ENCODE measurements around the gene PTX4.

PTX4 gene

DNA sequence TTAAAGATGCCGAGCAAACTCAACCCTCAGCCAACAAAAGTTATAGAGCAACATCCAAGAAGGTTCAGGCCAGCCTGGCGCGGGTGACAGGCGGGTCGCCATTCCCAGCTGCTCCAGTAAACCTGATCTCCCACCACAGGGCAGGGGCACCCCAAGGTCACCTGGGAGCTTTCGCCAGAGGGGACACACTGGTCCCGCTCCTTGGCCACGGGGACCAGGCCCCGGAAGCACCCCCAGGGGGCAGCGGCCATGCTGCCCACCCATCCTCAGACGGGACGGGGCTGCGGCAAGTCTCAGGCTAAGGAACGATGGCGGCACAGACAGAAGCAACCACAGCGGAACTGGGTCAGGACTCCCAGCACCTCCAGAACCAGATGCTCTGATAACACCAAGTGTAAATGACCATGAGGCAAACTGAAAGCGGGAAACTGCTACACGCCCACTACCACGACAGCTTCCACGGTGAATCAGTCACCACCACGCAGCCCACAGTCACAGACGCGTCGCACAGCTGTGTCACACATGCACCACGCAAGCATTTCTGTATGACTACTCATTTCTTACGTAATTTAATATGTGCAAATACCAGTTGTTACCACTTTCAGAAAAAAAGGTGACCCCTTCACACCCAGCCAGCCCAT, 30.3 kb downstream of the PTX4 start:
- DNase-seq = no peak

DNA sequence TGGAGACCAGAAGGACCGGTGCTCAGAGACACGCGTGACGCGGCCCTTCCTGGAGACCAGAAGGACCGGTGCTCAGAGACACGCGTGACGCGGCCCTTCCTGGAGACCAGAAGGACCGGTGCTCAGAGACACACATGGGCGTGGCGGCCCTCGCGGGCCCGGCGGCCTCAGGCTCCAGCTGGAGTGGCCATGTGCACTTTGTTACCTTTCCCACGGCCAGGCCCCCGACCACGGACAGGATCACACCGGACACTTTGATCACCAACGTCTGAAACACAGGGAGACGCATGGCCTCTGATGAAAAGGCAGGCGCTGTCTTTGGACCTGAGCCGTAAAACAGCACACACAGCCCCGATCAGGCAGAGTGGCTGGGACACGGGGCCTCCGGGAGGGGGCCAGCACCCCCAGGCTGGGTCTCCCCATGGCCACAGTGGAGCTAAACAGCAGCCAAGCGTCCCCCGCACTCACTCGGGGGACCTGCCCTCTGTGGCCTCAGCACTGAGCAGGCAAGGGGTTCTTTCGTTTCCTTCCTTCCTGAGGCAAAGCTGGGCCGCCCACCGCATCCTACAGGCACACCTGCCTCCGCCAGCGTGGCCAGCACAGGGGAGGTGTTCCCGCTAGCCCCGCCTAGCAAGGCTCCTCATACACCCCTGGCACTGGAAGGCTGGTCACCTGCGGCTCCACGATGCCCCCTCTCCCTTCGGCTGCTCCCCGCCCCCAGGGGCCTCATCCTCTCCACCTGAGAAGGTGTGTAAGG, 31.1 kb downstream of the PTX4 start:
- no peak for DNase-seq

DNA sequence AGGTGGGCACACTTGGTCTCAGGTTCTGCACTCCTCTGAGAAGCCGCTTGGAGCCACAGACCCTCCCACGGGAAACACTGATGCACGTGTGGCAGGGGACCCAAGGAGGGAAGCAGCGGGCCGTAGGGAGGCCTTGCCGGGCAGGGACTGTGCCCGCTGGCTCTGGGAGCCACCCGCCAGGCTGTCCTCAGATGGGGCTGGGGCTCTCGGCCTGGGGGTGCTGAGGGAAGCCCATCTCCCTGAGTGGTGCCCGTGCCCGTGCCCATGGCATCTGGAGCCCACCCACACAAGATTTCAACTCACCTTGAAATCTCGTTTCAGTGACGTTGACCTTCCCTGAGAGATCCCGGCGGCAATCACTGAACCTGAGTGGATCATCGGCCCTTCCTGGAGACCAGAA, 31.8 kb downstream of the PTX4 start:
- no peak for DNase-seq

DNA sequence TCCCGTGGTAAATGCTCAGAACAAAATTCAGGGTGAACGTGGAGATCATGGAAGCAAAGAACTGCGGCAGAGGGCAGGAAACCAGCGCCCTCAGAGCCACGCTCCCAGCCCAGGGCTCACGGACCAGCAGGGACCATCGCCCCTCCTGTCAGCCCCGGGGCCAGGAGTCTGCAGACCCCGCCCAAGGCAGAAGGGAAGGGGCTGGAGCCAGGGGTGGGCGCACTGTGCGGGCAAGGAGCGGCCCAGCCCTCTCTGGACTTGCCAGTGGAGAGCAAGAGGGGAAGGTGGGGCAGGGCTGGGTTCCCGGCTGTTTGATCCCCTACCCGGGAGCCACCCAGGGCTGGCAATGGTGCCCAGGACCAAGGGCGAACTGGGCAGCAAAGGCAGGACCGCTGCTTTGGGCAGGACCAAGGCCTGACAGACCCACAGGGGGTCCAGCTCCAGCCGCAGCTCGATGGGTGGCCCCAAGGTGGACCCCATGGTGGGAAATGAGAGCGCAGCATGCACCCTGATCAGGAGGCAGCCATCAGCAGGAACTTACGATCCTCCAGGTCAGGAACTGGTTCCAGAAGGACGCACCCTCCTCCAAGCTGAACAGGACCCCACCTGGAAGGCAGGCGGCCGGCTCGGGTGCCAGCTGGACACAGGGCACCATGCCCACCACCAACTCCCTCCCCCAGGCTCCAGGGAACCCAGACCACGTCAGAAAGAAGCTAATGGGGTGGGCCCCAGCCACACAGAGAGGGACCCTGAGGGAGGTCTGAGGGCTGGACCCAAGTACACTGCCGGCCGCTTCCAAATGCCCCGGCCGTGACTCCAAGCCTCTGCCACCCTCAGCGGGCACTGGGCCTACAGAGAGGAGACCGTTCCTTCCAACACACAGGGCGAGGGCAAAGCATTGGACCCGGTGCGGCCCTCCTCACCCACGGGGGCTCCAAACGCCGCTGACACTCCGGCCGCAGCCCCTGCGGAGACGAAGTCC, 33.3 kb downstream of the PTX4 start:
- no peak for DNase-seq

DNA sequence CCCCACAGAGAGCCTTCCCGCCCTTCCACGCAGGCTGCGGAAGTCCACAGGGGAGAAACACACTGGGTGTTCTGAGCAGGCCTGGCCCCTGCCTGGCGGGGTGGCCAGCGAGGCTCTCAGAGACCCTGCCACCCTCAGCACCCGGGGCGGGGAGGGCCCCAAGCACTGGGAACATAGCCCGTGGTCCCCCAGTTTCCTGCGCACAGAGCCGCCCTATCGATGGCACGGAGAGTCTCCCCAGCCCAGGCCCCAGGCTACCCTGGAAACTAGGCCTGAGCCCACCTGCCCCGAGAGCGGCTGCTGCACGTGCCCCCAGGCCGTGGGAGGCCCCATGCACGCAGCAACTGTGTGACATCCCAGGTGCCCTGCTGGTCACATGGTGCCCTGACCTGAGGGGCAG, 34.2 kb downstream of the PTX4 start:
- no peak for DNase-seq

DNA sequence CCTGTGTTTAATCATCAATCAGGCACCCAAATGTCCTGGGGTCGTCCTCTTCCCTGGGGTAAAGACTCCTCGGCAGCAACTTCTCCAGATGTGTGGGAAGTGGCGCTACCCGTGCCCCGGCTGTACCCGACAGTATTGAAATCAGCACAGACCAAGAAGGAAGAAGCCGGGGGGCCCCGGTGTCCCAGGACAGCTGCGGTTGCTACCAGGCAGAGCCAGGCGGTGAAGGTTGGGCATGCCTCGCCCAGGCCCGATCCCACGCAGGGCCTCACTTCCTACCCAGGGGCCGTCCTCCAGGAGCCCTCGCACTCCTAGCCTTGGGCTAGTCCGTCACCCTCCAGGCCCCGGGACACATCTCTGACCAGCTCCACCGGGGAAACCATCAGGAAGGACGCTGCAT, 35.4 kb downstream of the PTX4 start:
- DNase-seq = no peak

DNA sequence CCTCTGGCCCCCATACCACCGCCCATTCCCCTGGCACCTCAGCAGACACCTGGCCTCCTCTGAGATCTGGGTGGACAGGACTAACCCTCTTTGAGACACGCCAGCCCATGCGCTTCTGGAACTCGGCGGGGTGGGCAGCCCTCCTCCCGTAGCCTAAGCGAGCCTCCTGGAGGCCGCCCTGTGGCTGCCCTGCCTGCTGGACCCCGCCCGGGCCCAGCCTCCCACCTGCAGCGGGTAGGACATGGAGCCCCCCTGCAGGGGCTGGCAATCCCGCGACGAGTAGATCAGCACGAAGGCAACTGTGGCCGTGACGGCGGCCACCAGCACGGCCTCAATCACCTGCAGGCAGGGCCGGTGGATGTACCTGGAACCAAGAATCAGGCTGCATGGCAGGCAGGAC, 36.2 kb downstream of the PTX4 start:
- no peak for DNase-seq

DNA sequence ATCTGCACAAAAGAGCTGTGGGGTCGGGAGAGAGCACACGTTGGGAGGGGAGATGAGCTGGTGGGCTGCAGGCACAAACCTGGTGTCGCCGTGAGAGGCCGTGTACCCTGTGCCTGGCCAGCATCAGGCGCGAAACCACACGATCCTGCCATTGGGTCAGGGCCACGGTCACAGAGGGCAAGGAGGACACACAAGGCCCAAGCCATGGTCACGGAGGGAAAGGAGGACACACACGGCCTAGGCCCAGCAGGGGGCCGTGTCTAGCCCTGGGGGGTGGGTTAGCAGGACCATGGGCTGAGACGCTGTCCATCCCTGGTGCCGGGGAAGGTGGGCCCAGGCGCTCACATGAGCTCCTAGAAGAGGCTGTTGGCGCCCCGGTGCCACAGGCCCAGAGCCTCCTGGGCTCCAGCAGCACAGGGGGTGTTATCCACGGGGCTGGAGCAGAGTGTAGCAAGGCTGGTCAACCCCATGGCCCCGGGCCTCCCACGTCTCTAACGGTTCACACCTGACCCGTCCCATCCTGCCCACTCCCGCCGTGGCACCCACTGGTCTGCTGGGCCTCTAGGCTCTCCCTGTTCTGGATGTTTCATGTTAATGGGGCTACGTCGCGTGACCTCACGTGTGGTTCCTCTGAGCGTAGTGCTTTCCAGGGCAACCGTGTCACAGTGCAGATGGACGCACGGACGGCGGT, 36.9 kb downstream of the PTX4 start:
- DNase-seq = no peak

DNA sequence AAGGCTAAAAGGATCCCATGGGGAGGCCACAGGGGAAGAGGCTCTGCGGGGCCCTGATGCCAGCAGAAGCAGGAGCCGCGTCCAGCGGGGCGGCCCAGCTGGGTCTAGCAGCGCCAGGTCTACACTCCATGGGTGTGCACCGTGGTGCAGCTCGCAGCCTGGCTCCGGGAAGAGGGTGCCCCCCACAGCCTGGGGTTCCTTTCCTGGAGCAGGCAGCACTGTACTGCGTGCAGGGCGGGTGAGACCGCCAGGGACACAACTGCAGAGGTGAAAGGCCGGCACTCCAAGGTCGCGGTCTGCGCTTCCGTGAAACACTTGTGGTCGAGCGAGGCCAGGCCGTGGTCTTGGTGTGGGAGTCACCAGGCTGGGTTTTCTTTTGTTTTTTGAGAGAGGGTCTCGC, 37.9 kb downstream of the PTX4 start:
- no peak for DNase-seq

DNA sequence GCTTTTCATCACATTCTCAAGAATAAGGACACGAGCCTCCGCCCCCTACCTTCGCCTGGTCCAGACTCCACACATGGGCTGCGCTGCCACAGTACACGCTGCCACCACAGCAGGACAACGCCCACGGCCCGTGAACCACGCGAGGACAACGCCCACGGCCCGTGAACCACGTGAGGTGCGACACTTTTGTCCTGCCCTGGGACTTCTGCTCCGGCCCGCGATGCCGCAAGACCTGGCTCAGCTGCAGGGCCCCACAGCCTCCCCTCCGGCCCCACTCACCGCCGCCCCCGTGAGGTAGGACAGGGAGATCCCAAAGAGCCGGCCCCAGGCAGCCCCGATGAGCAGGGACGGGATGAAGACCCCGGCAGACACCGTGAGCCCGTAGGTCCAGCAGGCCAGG, 38.5 kb downstream of the PTX4 start:
- DNase-seq = no peak

DNA sequence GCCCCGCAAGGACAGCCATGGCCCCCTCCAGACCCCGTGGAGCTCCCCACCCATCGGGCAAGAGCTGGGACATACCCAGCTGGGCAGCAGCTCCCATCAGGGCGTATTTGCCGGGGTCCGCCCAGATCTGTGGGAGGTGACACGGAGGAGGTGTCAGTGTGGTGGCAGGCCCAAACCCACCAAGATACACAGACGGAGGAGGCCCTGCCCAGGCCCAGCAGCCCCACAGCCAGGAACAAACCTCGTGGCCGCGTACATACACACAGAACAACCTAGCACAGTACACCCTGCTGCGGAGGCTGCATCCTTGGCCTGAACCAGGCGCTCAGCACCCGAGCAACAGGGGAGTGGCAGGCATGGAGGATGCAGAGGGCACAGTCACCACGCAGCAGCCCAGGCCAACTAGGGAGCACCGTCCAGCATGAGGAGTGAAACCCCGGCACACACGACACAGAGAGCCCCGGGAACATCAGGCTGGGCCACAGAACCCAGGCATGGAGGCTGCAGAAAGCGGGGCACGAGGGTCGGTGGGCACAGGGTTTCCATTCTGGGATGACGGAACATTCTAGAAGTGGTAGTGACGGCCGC, 39.4 kb downstream of the PTX4 start:
- no peak for DNase-seq

DNA sequence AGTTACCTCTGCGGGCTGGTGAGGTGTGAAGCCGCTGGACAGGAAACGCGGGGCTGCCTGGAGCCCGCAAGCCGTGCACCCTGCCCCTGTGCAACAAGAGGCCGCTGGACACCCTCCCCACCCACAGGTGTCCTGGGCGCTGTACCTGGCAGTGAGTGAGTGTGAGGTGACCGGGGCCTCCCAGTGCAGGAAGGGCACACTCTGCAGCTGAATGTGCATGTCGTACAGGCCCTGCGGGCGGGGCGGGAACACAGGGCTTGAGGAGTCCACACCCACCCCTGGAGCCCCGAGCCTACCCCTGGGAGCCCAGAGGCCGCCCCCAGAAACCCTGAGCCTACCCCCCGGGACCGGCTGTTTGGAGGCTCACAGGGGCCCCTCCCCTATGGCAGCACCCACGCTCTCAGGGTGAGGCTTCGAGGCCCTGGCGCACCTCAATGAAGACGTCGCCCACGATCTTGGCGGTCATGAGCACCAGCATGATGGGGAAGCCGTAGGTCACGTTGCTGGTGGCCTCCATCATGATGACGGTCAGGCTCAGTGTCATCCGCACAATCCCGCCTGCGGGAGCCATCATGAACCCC, 40.1 kb downstream of the PTX4 start:
- no peak for DNase-seq

DNA sequence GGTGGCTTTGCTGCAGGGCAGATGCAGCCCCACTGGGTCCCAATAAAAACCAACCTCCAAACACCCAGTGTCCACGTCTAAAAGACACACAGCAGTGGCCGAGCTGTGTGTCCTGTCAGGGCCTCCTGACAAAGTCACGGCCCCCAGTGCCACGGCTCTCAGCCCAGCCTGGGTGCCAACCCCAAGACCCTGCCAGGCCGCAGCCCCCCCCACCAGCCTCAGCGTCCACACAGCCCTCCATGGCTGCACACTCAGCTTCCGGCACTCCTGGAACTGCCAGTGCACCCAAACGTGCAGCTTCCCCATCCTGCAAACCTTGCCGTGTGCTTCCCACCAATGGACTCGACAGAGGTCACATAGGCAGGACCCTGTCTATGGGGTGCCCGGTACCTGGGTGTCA, 40.8 kb downstream of the PTX4 start:
- no peak for DNase-seq

DNA sequence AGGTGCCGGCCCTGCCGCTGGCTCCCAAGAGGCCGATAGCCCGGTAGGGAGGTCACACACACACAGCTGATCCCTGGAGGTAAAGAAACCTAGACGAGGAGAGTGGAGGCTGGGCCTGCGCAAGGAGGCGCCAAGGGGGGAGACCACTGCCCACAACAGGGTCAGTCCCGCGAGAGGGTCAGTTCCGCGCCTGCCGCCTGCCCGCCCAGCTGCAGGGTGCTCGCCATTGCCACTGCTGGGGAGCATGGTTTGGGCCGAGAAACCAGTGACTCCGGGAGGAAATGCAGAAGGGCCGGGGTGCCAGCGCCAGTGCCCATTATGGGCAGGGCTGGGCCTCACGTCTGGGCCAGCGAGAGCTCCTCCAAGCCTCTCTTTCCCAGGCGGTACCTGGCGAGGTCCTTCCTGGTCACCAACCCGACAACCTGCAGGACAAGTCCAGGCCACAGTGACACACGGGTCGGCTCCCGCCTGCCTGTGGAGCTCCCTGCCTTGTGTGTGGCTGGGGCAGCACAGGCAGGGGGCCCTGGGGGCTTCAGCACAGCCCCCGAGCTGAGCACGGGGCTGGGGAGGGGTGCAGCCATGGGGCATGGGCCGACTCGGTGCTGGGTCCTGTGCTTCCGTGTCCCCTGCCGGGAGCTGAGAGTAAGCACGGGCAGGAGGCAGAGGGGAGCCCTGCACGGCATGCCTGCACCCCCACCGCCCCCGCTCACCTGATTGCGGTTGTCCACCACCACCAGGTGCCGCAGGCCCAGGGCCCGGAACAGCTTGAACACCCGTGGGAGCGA, 42.3 kb downstream of the PTX4 start:
- no peak for DNase-seq

DNA sequence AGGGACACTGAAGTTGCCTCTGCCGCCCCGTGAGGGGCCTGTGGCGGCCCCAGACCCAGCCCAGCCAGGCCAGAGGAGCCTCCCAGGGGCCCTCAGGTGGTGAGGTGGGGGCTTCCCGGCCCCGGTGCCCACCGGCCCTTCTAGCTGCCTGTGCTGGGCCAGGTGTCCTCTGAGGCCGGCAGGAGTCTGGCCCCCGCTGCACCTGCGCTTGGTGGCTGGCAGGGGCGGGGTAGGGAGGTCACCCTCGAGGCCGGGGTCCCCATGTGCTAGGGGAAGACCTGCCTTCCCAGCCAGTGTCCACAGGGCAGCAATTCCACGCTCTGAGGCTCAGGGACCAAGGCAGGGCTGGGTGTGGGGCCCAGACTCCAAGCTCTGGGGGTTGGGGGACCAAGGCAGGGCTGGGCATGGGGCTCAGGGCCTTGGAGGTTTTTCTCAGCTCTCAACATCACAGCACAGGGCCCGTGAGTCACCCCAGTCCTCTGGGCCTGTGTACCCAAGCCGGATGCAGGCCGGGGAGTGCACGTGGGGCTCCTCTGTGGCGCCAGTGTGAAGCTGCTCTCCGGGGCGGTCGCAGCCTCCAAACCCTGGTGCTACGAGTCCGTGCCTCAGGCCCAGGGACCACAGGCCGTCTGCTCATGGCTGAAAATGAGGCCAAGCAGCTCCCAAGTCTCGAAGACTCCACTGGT, 43.1 kb downstream of the PTX4 start:
- no peak for DNase-seq

DNA sequence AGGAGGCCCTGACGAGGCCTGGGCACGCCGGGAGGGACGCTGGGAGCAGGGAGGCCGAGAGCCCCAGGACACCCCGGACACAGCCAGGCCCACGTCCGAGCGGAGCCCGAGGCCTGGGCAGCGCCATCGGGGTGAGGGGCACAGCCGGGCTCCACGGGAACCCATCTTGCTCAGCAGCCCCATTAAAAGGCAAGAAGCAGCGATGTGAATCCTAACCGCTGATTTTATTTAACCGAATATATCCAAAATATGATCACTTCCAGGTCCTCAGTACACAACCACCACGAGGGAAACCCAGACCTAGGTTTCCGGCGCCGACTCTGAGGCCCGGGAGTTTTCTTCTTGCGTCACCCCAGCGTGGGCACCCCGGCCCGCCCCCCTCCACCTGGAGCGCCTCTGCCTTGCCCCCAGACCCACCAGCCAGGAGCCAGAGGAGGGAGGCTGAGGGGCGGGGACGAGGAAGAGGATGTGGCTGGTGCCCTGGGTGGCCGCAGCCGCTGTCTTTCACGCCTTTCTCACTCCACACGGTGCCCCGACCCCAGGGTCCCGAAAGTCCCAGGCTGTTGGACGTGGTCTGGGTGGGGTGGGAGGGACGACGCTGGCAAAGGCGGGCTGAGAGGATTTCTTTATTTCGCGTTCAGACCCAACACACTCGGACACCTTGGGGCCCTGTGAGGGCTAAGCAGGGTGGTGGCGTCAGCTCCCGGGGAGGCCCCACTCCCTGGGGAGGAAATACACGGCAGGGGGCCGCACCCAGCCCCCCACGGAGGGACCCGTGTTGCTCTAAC, 43.8 kb downstream of the PTX4 start:
- DNase-seq = no peak

DNA sequence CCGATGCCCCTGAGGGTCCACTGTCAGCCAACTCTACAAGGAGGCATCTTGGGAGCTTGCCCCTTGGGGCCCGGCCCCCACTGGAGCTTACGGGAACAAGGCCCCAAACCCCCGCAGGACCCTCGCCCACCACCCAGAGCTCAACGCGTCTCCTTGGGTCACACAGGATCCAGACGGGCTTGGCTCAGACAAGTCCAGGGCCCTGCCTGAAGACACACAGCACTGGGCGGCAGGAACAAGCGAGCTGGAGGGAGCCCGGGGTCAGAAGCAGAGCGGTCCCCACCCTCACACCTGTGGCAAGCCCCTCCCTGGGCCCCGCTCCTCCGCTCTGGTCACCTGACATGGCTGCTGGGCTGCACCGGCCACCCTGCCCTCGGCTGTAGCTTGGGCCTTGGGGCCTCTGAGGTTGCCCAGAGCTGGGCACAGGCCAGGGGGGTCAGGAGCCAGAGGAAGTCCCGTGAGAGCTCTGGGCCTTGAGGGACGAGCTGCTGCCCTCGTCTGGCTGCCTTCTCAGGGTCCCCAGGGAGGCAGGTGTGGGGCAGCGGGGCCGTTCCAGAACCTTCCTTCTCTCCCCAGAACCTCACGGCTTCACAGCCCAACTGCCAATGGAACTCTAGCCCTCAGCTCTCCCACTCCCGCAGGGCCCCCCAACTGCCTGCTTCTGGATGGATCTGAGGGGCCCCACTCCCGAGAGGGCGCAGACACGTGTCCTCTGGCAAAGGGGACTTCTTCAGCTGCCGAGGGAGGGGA, 44.6 kb downstream of the PTX4 start, which contains the start of gene CCDC154:
CCDC154 (minus strand) TSS at position 577 of the 750 bp plus-strand sequence; CDS start at position 343, 234 bp downstream.
- no peak for DNase-seq

DNA sequence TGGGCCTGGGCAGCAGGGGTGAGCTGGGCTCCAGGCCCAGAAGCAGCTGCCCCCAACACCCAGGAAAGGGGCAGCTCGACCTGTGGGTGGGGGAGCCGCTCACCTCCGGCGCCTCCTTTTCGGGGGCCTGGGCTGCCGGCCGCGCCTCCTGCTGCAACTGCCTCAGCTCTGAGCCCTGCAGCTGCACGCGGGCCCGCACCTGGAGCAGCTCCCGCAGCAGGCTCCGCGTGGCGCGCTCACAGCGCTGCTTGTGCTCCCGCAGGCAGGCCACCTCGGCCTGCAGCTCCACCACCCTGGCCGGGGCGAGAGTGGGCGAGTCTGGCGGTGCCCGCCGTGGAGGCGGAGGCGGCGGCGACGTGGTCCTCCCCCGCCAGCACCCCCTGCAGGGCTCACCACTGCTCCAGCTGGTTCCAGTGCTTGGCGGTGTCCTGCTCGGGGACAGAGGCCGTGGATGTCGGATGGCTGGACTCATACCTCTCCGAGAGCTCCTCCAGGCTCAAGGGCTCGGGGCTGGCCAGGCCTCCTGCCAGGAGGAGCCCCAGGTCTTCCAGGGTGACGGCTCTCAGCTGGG, 45.3 kb downstream of the PTX4 start:
- no peak for DNase-seq

DNA sequence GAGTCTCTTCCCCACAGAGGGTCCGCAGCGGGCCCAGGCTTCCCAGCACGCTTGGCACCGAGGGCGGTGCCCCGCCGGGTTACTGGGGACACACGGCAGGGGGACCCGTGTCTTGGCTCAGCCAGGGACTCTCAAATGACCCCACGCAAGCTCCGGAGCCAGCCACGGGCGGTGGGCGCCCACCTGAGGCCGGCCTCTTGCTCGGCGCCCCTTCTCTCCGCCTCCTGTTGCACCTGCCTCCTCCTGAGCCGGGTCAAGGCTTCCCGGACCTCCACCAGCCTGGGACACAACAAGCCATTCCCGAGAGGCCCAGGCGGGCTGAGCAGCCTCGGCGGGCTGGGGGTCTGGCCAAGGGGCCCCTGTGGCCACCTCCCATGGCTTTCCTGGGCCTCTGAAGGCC, 46.0 kb downstream of the PTX4 start:
- no peak for DNase-seq
